Ascending aorta (tissue), 2 donors: ENCODE data around the gene CANT1. TPM values are rescaled to one million over a fixed set of nuclear protein-coding genes. Genes with fewer than 3 reads are reported as not detected.

Experiments
- DNase-seq, 2 donors: peaks; one replicate each; pipeline ENCODE4 v3.0.0-alpha.2; 2019; ENCODE audit warnings: low spot score in 2 of 2
- H3K27ac ChIP-seq, 2 donors: fragments of 200-600 bp; sonication (generic); one replicate each; pipeline ENCODE4 v1.5.1; 2016 to 2017; ENCODE audit warnings: mild to moderate bottlenecking in 1 of 2
- H3K27me3 ChIP-seq: fragments of 200-600 bp; sonication (generic); one replicate; pipeline ENCODE4 v1.5.1; 2017
- H3K36me3 ChIP-seq, 2 donors: fragments of 200-600 bp; sonication (generic); one replicate each; pipeline ENCODE4 v1.5.1; 2016
- H3K4me1 ChIP-seq, 2 donors: fragments of 200-600 bp; sonication (generic); one replicate each; pipeline ENCODE4 v1.5.1; 2016 to 2017; ENCODE audit warnings: mild to moderate bottlenecking in 1 of 2
- H3K4me3 ChIP-seq, 2 donors: fragments of 200-600 bp; sonication (generic); one replicate each; pipeline ENCODE4 v1.5.1; 2016 to 2017; ENCODE audit warnings: mild to moderate bottlenecking in 1 of 2
- H3K9me3 ChIP-seq, 2 donors: fragments of 200-600 bp; sonication (generic); one replicate each; pipeline ENCODE4 v1.5.1; 2016
- CTCF ChIP-seq, 3 experiments: fragments of 200-600 bp in 2 of 3; fragments of 450-650 bp in 1 of 3; sonication (generic) in 2 of 3; IDR thresholded peaks; one replicate each; pipeline ENCODE4 v1.5.1; 2016 to 2019; ENCODE audit warnings: antibody characterized with exemption in 3 of 3, mild to moderate bottlenecking in 1 of 3, moderate library complexity in 1 of 3
- intact Hi-C: fragments of 100-400 bp; cut with DNase I; formaldehyde crosslinking; loops from one replicate; pipeline ENCODE4 v1.15.1; 2023
- total RNA-seq: library from RNA; depleted of rRNA; stranded (reverse); fragments of >200 nt; gene quantifications from one replicate; pipeline ENCODE4 v1.1.0, GENCODE V29; 2016

The CANT1 gene
- total RNA-seq, 1 donor from 2014 or later: 67.2 TPM

DNA sequence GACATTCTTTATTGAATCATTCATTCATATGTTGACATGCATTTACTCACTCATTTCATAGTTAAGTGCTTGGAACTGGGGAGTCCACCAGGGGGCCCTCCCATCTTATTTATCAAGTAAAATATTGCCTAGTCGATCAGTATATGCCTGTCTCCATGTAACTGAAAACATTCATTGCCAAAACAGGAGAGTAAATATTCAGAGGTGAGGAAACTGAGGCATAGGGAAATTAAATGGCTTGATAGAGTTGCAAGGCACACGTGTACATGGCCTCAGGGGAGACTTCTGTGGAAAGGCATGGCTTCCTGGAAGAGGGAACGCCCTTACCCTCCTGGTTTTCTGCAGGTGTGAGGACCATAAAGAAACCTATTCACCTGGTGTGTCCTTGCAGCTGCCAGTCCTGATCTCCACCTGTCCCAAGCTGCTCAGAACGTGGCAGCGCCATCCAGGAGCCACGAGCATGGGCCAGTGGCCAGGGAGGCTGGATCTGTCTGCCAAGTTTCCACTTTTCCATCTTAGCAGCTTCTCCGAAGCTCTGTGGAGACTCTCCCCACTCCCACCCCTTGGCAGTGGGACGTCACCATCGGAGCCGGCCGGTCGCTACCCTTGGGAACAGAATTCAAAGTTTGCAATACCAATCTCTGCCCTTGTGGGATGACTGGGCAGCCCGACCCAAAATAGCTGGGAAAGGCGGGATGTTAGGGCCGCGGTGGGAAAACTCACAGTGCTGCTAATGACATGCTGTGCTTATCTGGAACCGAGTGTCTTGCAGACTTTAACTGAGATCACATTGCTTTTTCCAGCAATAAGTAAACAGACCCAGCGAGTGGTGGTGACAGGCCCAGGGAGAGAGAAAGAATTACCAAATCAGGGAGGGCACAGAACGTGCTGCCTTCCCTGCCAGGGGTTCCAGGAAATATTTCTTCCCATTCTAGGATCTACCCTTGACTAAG, 10.3 kb upstream of the CANT1 start:
- Histone ChIP-seq H3K27ac (peak overlapping the region; percentile 86 to 89), H3K4me1 (peaks cover 19 to 52% of the 10 kb centered on the region in 2 donors), H3K4me3 (peak overlapping the region in 1 of 2 donors; percentile 26), H3K9me3 (no peaks in the 10 kb centered on the region), H3K27me3 (no peaks in the 10 kb centered on the region), H3K36me3 (no peaks in the 10 kb centered on the region)
- TF ChIP-seq CTCF (IDR thresholded peaks at IDR 0.05): peak; percentile 54 to 76 (median 72)
- peak; percentile 53 to 93 for DNase-seq
- intact Hi-C loops: loop anchor here (1.0 to 10.0 kb wide), 6 partner anchors 17 to 373 kb away; no protein-coding TSS in a partner anchor

GRCh38 chr17:79019261-79019631, 9.7 kb upstream of the CANT1 start:
- Histone ChIP-seq H3K4me1 (peaks cover 19 to 49% of the 10 kb centered on the region in 2 donors), H3K27me3 (no peaks in the 10 kb centered on the region), H3K36me3 (no peaks in the 10 kb centered on the region), H3K27ac (peak overlapping the region; percentile 86 to 89), H3K4me3 (no peak overlapping the region), H3K9me3 (no peaks in the 10 kb centered on the region)
- DNase-seq: no peak
- intact Hi-C loops: loop anchor here (2.0 kb wide), 2 partner anchors 64 to 374 kb away; no protein-coding TSS in a partner anchor
- TF ChIP-seq CTCF (IDR thresholded peaks at IDR 0.05): no peak

- no peaks in the 10 kb centered on the region for H3K9me3 ChIP-seq
- no peak for TF ChIP-seq CTCF (IDR thresholded peaks at IDR 0.05)
Observed at GRCh38 chr17:79018370-79018695, 8.8 kb upstream of the CANT1 start.

GRCh38 chr17:79017546-79018369, 8.2 kb upstream of the CANT1 start:
- intact Hi-C loops: loop anchor here (2.0 kb wide), 2 partner anchors 65 to 375 kb away; no protein-coding TSS in a partner anchor
- no peak for TF ChIP-seq CTCF (IDR thresholded peaks at IDR 0.05)

More at GRCh38 chr17:79018370-79018695, 8.8 kb upstream of the CANT1 start:
- intact Hi-C loops: loop anchor here (2.0 kb wide), 2 partner anchors 64 to 374 kb away; no protein-coding TSS in a partner anchor
- Histone ChIP-seq H3K4me1 (peaks cover 19 to 43% of the 10 kb centered on the region in 2 donors), H3K27me3 (no peaks in the 10 kb centered on the region), H3K27ac (no peak overlapping the region), H3K4me3 (no peak overlapping the region), H3K36me3 (no peaks in the 10 kb centered on the region)
- no peak for DNase-seq

GRCh38 chr17:79014158-79014758, 4.7 kb upstream of the CANT1 start:
- no peak for DNase-seq
- H3K9me3 ChIP-seq: no peaks in the 10 kb centered on the region
- H3K27ac ChIP-seq: no peak overlapping the region
- intact Hi-C loops: no loop called here
- no peak for TF ChIP-seq CTCF (IDR thresholded peaks at IDR 0.05)
- H3K4me3 ChIP-seq: no peak overlapping the region
- peaks cover 0 to 7% of the 10 kb centered on the region in 2 donors for H3K4me1 ChIP-seq
- no peaks in the 10 kb centered on the region for H3K36me3 ChIP-seq
- no peaks in the 10 kb centered on the region for H3K27me3 ChIP-seq

More at GRCh38 chr17:79017546-79018369, 8.2 kb upstream of the CANT1 start:
- Histone ChIP-seq H3K9me3 (no peaks in the 10 kb centered on the region), H3K4me3 (no peak overlapping the region), H3K27me3 (no peaks in the 10 kb centered on the region), H3K27ac (no peak overlapping the region), H3K4me1 (peaks cover 15 to 38% of the 10 kb centered on the region in 2 donors), H3K36me3 (no peaks in the 10 kb centered on the region)
- DNase-seq: peak in 1 of 2 donors; percentile 27
